ENCODE data around the gene ARRB2.
"Not testable (repeated sequence)": the region's sequence is repeated elsewhere in the genome, so short reads cannot be mapped to it uniquely, and the experiment has no call there.

ARRB2 gene

GRCh38 chr17:4701116-4701515 is 9.3 kb upstream of the ARRB2 start:
- DNase-seq (ENCODE audit: low read depth in 2 of 3, low spot score in 1 of 3) = no peak

DNA sequence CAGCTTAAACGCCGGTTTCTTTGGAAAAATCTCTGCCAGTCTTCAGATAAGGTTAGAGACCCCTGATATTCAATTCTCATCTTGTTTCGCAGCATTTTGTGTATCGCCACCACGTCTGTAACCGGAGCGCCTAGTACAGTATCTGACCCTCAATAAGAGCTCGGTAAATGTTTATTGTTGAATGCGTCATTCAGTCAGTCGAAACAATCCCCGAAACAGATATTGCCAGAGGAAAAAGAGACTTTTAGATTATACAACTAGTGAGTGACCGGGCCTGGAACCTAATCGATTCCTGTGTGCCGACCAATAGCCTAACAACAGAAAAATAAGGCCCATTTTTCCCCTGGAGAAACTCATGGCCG is 7.1 kb upstream of the ARRB2 start:
- DNase-seq (ENCODE audit: low read depth in 2 of 3, low spot score in 1 of 3) = no peak

GRCh38 chr17:4704574-4704907 is 5.9 kb upstream of the ARRB2 start:
- not testable (repeated sequence) for DNase-seq (ENCODE audit: low read depth in 2 of 3, low spot score in 1 of 3)

DNA sequence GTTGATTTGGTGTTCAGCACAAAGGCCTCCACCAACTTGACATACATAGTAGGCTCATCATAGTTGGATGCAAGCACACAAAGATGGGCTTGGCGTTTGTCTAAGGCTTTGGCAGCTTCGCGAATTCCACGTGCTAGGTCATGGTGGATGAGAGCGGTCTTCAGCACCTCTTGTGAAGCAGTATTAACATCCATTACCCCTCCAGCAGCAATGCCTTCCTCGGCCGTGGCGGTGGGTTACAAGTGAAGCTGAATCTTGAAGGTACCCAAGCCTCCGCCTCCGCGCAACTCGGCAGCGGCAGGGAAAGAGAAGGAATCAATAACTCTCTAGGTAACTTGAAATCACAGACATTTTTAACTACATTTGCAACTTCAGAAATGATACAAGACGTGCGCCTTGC is 5.4 kb upstream of the ARRB2 start:
- no peak for DNase-seq (ENCODE audit: low read depth in 2 of 3, low spot score in 1 of 3)

DNA sequence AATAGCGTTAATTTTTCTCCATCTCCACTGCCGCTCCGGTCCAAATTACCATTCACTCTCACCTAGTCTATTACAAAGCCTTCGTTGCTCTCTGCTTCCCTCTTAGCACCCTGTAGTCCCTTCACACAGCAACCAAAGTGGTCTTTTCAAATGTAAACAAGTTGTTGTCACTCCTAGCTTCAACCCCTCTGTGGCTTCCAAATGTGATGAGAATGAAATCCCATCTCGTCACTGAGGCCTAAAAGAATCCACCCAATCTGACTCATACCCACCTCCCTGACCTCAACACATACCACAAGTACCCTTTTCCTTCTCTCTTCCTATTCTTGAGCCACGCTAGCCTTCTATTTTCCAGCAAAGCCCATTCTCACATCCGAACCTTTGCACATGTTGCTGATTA is 4.3 kb upstream of the ARRB2 start:
- no peak for DNase-seq (ENCODE audit: low read depth in 2 of 3, low spot score in 1 of 3)

DNA sequence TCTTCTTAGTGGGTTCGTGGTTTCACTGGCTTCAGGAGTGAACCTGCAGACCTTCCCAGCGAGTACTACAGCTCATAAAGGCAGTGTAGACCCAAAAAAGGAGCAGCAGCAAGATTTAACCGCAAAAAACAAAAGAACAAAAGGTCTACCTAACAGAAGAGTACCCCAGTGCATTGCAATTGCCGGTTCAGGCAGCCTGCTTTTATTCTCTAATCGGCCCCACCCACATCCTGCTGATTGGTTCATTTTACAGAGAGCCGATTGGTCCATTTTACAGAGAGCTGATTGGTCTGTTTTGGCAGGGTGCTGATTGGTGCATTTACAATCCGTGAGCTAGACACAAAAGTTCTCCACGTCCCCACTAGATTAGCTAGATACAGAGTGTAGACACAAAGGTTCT is 2.0 kb upstream of the ARRB2 start:
- peak; percentile 43 to 65 (median 57) for DNase-seq (ENCODE audit: low read depth in 2 of 3, low spot score in 1 of 3)

GRCh38 chr17:4710693-4711634 is 532 bp downstream of the ARRB2 start:
- DNase-seq (ENCODE audit: low read depth in 2 of 3, low spot score in 1 of 3) = no peak

DNA sequence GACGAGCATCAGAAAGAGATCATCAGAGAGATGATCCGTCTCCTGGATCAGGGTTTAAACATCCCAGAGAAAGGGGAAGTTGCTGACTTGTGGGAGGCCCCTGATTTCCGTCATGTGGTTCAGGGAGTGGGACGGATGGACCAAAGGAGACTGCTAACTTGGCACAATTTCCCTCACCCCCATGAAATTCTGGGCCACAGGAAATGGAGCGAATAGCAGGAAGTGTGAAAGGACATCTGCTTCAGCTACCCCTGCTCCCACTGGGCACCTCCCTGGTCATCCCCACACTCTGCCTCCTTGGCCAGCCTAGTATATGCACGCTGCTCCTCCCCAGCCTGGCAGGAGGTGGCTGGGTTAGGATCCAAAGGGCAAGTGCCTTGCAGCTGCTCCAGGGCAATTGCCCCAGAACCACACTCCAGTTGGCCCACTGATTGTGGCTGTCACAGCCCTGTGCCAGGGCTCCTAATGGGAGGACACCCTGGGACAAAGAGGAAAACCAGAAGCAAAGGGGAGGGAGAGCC is 1.3 kb downstream of the ARRB2 start:
- DNase-seq (ENCODE audit: low read depth in 2 of 3, low spot score in 1 of 3) = no peak

DNA sequence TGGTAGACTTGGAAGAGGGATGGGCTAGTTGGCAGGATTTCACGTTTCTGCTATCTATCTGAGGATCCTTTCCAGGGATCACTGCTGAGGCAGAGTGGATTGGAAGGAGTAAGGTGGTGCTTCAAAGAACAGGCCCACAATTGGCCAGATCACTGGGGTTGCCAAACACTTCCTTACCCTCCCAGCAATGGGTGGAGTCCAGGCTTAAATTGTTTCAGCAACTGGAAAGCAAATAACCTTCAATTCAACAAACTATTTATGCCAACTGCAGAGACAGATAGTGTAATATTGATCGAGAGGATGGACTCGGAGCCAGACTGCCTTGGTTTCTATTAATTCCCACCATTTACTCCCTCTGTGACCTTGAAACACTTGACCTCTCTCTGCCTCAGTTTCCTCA is 2.1 kb downstream of the ARRB2 start:
- DNase-seq (ENCODE audit: low read depth in 2 of 3, low spot score in 1 of 3) = no peak

DNA sequence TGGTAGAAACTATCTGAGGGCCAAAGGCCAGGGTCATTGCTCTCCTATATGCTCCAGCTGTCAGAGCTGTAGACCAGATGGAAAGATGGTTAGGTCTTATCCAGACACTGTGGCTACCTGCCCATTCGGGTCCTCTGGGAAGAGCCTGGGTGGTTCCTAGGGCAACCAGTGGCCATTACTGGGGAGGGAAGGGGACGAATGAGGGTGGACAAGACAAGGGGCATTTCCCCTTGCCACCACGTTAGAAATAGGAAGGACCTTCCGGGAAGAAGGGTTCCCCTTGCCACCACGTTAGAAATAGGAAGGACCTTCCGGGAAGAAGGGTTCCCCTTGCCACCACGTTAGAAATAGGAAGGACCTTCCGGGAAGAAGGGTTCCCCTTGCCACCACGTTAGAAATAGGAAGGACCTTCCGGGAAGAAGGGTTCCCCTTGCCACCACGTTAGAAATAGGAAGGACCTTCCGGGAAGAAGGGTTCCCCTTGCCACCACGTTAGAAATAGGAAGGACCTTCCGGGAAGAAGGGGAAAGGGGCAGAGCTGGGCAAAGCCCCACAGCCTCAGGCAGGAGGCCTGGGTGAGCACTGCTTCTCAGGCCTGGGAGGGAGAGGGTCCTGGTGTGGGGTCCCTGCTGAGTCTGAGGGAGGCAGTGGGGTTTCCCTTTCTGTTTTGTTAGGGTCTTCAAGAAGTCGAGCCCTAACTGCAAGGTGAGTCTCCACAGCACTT is 4.1 kb downstream of the ARRB2 start:
- DNase-seq (ENCODE audit: low read depth in 2 of 3, low spot score in 1 of 3) = not testable (repeated sequence)

DNA sequence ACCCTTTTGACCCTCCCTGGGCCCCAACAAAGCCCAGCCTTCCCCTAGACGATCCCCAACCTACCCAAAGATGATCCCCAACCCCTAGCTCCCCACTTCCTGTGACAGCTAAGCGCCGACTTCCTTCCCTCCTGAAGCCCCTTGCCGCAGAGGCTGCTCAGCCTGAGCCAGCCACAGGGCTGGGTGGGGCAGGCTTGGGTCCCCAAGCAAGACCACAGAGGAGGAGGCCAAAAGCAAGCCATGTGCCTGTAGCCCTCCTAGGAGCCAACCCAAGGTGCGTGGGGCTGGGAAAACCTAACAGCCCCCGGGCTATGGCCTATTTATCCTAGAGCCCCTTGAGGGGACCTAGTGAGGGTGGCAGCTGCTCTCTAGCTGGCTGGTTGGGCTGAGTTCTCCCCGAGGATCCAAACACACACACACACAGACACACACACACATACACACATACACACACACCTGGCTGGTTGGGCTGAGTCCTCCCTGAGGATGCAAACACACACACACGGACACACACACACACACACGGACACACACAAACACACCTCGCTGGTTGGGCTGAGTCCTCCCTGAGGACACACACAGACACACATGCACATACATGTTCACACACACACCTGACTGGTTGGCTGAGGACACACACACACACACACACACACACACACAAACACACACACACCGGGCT is 4.8 kb downstream of the ARRB2 start:
- no peak for DNase-seq (ENCODE audit: low read depth in 2 of 3, low spot score in 1 of 3)

GRCh38 chr17:4716081-4716480 is 5.6 kb downstream of the ARRB2 start:
- no peak for DNase-seq (ENCODE audit: low read depth in 2 of 3, low spot score in 1 of 3)

DNA sequence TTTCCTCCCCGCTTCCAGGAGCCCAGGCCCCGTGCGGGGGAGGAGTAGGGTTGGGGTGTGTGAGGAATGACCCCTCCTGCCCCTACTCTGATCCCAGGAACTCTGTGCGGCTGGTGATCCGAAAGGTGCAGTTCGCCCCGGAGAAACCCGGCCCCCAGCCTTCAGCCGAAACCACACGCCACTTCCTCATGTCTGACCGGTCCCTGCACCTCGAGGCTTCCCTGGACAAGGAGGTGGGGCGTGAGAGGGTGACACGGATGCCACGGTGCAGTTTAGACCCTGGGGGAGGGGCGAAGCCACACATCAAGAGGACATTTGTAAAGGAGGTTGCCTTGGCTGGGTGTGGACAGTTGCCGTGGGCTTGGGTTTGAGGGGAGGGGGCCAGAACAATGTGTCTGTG is 7.4 kb downstream of the ARRB2 start:
- DNase-seq (ENCODE audit: low read depth in 2 of 3, low spot score in 1 of 3) = no peak

DNA sequence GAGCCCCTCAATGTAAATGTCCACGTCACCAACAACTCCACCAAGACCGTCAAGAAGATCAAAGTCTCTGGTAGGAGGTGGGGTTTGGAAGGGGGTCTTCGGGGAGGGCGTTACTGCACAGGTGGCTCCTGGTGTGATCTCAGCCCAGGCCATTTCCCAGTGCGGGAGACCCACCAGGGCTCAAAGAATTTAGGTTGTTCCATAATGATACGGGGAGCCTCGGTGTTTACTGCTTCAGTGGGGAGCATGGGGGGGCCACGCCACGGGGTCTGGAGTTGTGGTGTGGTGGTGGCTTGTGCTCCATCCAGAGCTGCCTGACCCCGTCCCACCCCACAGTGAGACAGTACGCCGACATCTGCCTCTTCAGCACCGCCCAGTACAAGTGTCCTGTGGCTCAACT is 7.8 kb downstream of the ARRB2 start:
- DNase-seq (ENCODE audit: low read depth in 2 of 3, low spot score in 1 of 3) = no peak

DNA sequence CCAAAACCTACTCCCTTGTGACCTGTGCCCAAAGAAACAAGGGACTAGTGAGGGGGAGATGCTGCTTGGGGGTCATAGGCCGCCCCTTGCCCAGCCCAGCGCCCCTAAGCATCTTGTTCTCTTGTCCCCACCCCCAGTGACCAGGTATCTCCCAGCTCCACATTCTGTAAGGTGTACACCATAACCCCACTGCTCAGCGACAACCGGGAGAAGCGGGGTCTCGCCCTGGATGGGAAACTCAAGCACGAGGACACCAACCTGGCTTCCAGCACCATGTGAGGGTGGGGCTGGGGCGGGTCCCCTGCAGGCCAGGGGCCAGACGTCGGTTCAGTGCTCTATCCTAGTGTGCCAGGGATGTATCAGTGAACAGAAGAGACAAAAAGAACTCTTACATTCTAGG is 8.7 kb downstream of the ARRB2 start:
- no peak for DNase-seq (ENCODE audit: low read depth in 2 of 3, low spot score in 1 of 3)

GRCh38 chr17:4719684-4720221 is 9.3 kb downstream of the ARRB2 start:
- DNase-seq (ENCODE audit: low read depth in 2 of 3, low spot score in 1 of 3) = no peak

GRCh38 chr17:4720787-4721186 is 10.4 kb downstream of the ARRB2 start:
- DNase-seq (ENCODE audit: low read depth in 2 of 3, low spot score in 1 of 3) = no peak

- DNase-seq (ENCODE audit: low read depth in 2 of 3, low spot score in 1 of 3) = no peak
These were observed 11.0 kb downstream of the ARRB2 start for GRCh38 chr17:4721203-4722135.

DNA sequence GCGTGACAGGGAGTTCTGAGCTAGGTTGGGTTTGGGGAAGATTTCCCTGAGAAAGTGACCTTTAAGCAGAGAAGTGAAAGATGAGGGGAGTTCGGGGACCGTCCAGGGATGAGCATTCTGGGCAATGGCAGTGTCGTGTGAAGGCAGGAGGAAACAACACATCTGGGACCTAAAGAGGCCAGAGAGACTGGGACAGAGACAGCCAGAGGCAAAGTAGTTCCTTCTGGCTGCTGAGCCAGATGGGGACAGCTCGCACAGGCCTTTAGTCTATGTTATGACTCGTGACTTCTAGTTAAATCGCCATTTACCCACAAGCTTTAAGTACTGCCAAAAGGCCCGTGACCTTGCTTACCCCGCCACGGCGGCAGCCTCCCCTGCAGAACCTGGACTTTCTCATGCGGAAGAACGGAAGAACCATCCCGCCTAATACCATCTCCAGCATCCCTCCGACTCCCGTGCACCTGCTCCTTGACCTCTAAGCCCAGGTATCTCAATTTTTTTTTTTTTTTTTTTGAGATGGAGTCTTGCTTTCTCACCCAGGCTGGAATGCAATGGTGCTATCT is 12.3 kb downstream of the ARRB2 start:
- DNase-seq (ENCODE audit: low read depth in 2 of 3, low spot score in 1 of 3) = no peak

GRCh38 chr17:4724650-4725049 is 14.2 kb downstream of the ARRB2 start:
- no peak for DNase-seq (ENCODE audit: low read depth in 2 of 3, low spot score in 1 of 3)

Data from stimulated activated CD4-positive, alpha-beta T cell treated with anti-CD3 and anti-CD28 coated beads, Interleukin-12 subunit alpha, Interleukin-12 subunit beta, amount 100 ng/mL, for 48 hours (primary cell).